NCI-H82 (cell line): ENCODE data around the gene HSP90B1.

Experiments used
- DNase-seq: peaks from one replicate; lab custom pipeline; 2025; lab: John Stamatoyannopoulos, UW

Gene HSP90B1

GRCh38 chr12:103930034-103930786, at the start of gene HSP90B1:
TSS of gene HSP90B1 (plus strand) at chr12:103930410. CDS start at chr12:103930516, 106 bp downstream.
- peak; percentile 100 for DNase-seq

- no peak for DNase-seq
Observed at GRCh38 chr12:103881261-103881660, 48.9 kb upstream of the HSP90B1 start.

GRCh38 chr12:103882861-103883596, 47.2 kb upstream of the HSP90B1 start:
- no peak for DNase-seq

DNA sequence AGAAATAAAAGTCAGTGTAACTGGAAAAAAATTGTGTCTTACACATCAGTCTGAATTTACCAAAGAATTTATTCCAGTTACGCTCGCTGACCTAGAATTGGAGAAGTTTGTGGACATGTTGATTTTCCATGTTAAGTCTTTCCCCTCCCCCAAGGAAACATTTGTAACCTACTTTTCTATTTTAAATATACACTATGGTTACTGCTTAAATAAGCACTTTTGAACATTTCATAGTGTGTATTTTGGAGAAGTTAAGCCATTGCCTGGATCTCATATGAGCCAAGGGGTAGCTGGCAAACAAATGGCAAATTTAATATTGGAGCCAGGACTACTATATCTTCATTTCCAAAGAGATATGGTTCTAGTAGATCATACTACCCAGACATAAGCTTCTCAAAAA, 46.3 kb upstream of the HSP90B1 start:
- no peak for DNase-seq

GRCh38 chr12:103884316-103884715, 45.9 kb upstream of the HSP90B1 start:
- peak; percentile 15 for DNase-seq

DNA sequence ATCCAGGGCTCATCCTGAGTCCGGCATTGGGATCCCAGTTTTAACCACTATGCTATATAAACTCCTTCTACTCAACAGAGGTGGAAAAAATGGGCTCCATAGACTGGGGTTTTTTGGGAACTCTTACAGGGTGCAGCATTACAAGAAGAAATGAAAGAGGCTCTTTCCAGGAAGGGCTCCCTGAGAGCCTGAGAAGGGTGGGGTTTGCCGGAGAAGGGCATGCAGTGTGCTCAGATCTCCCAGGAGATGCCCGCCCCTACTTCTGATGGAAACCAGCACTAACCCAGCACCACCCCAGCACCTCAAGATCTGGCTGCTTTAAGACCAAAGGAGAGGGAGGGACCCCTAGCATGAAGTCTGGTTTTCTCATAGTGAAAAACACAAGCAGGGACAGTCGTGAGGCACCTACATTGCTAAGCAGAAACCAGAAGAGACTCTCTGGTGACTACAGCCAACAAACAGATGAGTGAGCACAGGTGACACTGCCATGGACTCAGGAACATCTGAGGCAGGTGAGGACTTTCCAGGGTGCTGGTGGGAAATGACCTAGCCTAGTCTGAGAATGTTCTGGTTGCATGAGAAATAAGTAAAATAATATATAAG, 43.9 kb upstream of the HSP90B1 start:
- DNase-seq: no peak

DNA sequence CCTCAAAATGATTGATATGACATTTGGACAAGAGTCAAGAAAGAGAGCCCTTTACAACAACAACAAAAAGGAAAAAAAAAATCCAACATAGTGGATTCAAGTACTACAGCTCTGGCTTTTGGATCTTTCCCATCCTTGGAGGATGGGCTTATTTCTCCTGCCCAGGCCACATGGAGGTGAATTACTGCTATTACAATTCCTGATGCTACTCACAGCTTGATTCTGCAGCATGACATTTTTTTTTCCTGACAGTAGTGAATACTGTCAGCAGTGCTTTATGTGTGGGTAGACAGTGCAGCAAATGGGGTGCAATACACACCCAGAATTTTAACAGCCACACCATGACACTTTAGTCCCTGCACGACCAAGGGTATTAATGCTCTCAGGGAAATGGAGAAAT, 42.5 kb upstream of the HSP90B1 start:
- no peak for DNase-seq

DNA sequence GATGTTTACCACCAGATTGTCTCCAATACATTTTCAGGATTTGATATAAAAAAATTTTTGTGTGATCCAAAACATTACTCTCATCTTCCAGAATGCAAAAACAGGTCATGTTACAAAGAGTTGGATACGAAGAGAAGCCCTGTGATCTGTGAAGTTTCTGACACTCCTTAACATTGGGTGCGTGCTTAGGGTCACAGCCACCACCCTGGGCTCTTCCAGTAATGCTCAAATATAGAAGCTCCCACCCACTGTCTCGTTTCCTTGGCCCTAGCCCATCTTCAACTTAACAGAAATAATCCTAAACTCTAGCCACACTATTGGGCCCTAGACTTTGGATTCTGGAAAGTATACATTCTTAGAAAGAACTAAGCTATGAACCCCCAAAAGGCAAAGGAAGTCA, 32.9 kb upstream of the HSP90B1 start:
- no peak for DNase-seq

GRCh38 chr12:103901518-103902173, 28.6 kb upstream of the HSP90B1 start:
- DNase-seq: no peak

GRCh38 chr12:103903993-103904392, 26.2 kb upstream of the HSP90B1 start:
- DNase-seq: peak; percentile 73

- no peak for DNase-seq
Observed at GRCh38 chr12:103905730-103906349, 24.4 kb upstream of the HSP90B1 start.

GRCh38 chr12:103908246-103908541, 22.0 kb upstream of the HSP90B1 start:
- no peak for DNase-seq

DNA sequence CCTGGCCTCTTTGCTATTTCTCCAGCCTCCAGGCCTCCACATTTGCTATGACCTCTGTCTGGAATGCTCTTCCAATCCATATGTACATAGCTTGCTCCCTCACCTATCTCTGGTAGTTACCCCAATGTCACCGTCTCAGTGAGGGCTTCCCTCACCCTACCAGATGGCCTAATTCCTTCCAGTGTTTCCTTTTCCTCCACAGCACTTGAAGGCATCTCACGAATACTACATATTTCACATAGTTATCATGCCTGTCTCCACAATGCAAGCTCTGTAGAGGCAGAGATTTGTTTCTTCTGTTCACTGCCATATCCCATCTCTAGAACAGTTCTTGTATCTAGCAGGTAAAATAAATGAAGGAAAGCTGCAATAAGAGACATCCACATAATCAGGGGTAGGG, 21.3 kb upstream of the HSP90B1 start:
- DNase-seq: no peak

DNA sequence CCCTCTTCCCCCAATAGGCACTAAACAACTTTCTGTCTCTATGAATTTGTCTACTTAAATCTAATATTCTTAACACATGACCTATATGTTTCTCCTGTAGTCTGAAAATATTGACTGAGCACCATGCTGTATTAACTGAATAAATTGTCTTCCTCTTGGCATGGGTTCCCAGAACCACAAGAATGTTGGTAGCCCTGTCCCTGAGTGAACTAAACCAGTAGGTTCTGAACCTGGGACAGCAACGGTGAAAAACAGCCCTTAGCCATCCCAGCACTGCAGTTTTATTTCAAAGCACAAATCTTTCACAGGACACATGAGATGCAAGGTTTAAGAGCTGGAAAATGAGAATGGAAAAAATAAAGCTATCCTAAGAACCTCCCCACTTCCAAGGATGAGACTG, 20.4 kb upstream of the HSP90B1 start:
- DNase-seq: no peak

- DNase-seq: no peak
Observed at GRCh38 chr12:103912069-103912468, 18.1 kb upstream of the HSP90B1 start.

DNA sequence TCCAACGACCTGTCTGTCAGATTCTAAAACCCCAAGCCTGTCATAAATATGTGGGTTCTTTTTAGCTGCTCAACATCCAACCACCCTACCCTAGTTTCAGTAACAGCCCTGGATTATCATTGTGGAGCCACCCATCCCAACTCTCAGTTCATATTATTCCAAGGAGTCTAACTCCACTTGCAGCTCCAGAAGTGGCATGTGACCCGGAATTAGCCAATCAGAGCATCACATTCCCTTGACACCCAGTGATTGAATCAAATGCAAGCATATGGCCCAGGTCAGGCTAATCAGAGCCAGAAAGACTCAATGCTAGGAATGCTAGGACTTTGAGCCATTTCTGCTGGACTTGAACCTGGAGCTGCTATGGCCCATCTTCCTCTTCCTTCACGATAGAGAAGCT, 17.1 kb upstream of the HSP90B1 start:
- DNase-seq: peak; percentile 24

DNA sequence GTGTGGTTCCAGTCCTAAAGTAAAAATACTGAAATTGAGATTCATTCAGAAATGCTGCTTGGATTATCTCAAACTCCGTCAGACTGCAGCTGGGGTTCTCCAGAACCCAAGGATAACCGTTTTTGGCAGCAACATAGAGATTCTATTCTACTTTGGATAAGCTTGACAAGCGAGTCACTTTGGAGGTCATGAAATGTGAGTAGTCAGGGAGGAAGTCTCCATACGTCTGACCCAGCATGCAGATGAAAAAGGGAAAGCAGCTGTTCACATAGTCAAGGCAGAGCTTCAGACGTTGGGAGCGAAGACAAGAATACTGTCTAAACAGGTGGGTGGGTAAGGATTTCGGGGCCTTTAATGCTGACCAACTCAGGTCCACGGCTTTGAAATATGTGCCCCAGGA, 14.9 kb upstream of the HSP90B1 start:
- DNase-seq: no peak

GRCh38 chr12:103917873-103918272, 12.3 kb upstream of the HSP90B1 start:
- no peak for DNase-seq

- peak; percentile 69 for DNase-seq
Observed at GRCh38 chr12:103924761-103925641, 5.2 kb upstream of the HSP90B1 start.

DNA sequence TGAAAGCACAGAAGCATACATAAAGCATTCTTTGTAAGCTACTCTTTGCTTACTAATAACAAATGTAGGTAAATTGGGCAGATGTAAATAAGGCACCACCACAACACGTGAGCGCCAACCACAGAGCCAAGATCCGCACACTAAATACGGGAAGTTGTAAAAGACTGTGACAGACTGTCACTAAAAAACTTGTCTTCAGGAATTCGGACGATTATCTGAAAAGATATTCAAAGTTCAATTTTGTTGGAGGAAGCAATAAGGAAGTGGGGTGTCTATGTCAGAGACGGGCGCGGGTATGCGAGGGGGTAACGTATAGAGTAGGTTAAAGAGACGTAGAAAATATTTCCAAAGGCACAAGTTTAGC, 1.5 kb upstream of the HSP90B1 start:
- DNase-seq: no peak

GRCh38 chr12:103929046-103929783, 995 bp upstream of the HSP90B1 start:
- peak; percentile 98 for DNase-seq
